Loucy (cell line): ENCODE results near the gene TEAD4.

Source experiments
- CTCF ChIP-seq: fragments of 200-600 bp; sonication (generic); conservative IDR thresholded peaks from 2 replicates; pipeline ENCODE4 v1.5.1; 2014; ENCODE audit warnings: mild to moderate bottlenecking, antibody characterized with exemption, low read length
- EZH2phosphoT487 ChIP-seq: fragments of 200-600 bp; IDR thresholded peaks from 2 replicates; pipeline ENCODE4 v1.6.1; 2018; ENCODE audit warnings: antibody characterized with exemption, mild to moderate bottlenecking, moderate library complexity, borderline replicate concordance

- TF ChIP-seq CTCF (no peak), EZH2phosphoT487 (no peak)
Observed at GRCh38 chr12:2967651-2968050, 8.5 kb downstream of the TEAD4 start.
